OCI-LY1 (cell line): ENCODE measurements around the gene ZNF521.

Experiments used
- H2AFZ ChIP-seq: fragments of 200-600 bp; sonication (generic), shearing (Covaris generic); 2 replicates; pipeline ENCODE4 v1.6.0; 2014; ENCODE audit warnings: antibody characterized with exemption, mild to moderate bottlenecking, low read length
- H3F3A ChIP-seq: fragments of 200-600 bp; sonication (generic), shearing (Covaris generic); 2 replicates; pipeline ENCODE4 v1.6.0; 2014; ENCODE audit warnings: mild to moderate bottlenecking, antibody characterized with exemption, low read length, moderate library complexity; ENCODE audit not compliant: insufficient read depth
- H3K27ac ChIP-seq: fragments of 200-600 bp; sonication (generic); 2 replicates; pipeline ENCODE4 v1.5.1; 2014; ENCODE audit warnings: low read length, mixed run types, mild to moderate bottlenecking, low read depth; ENCODE audit not compliant: poor library complexity, severe bottlenecking
- H3K27me3 ChIP-seq: fragments of 200-600 bp; sonication (generic); 2 replicates; pipeline ENCODE4 v1.6.0; 2014; ENCODE audit warnings: antibody characterized with exemption, mild to moderate bottlenecking, low read length, moderate library complexity; ENCODE audit not compliant: insufficient read depth
- H3K36me3 ChIP-seq: fragments of 200-600 bp; sonication (generic); 2 replicates; pipeline ENCODE4 v1.6.1; 2014; ENCODE audit warnings: mild to moderate bottlenecking, antibody characterized with exemption, low read length, moderate library complexity, mixed read lengths; ENCODE audit not compliant: insufficient read depth
- H3K4me1 ChIP-seq: fragments of 200-600 bp; sonication (generic); 2 replicates; pipeline ENCODE4 v1.5.1; 2014; ENCODE audit warnings: mild to moderate bottlenecking, low read length, moderate library complexity; ENCODE audit not compliant: insufficient read depth, severe bottlenecking
- H3K4me2 ChIP-seq: fragments of 200-600 bp; sonication (generic), shearing (Covaris generic); 2 replicates; pipeline ENCODE4 v1.6.1; 2014; ENCODE audit warnings: low read length
- H3K4me3 ChIP-seq: fragments of 200-600 bp; sonication (generic); 2 replicates; pipeline ENCODE4 v1.5.1; 2014; ENCODE audit warnings: low read length, low read depth, mild to moderate bottlenecking, mixed read lengths; ENCODE audit not compliant: poor library complexity, severe bottlenecking
- H3K79me2 ChIP-seq: fragments of 200-600 bp; shearing (Covaris generic); 2 replicates; pipeline ENCODE4 v1.6.1; 2016; ENCODE audit warnings: mixed run types, low read length, mixed read lengths; ENCODE audit not compliant: insufficient read depth
- H3K9ac ChIP-seq: fragments of 200-600 bp; sonication (generic), shearing (Covaris generic); 2 replicates; pipeline ENCODE4 v1.6.1; 2014; ENCODE audit warnings: mild to moderate bottlenecking, low read length, mixed read lengths
- H3K9me2 ChIP-seq: fragments of 200-600 bp; sonication (generic), shearing (Covaris generic); 2 replicates; pipeline ENCODE4 v1.6.1; 2014; ENCODE audit warnings: low read depth, mild to moderate bottlenecking, low read length, mixed read lengths
- H3K9me3 ChIP-seq: fragments of 200-600 bp; shearing (Covaris generic); 2 replicates; pipeline ENCODE4 v1.6.1; 2014; ENCODE audit warnings: low read length, mixed read lengths
- H4K20me1 ChIP-seq: fragments of 200-600 bp; sonication (generic), shearing (Covaris generic); 2 replicates; pipeline ENCODE4 v1.6.0; 2016; ENCODE audit warnings: mild to moderate bottlenecking, low read length; ENCODE audit not compliant: insufficient read depth
- EZH2 ChIP-seq: fragments of 200-600 bp; sonication (generic), shearing (Covaris generic); IDR thresholded peaks from 2 replicates; pipeline ENCODE4 v1.8.0; 2017; ENCODE audit warnings: borderline replicate concordance, mixed run types, mild to moderate bottlenecking, antibody characterized with exemption, low read length, moderate library complexity, mixed read lengths
- TF ChIP-seq, protein P1 (sequence below): fragments of 200-600 bp; sonication (generic), shearing (Covaris generic); IDR thresholded peaks from 2 replicates; pipeline ENCODE4 v1.5.1; 2017; ENCODE audit warnings: mild to moderate bottlenecking, antibody characterized with exemption, low read length, moderate library complexity, mixed read lengths

Gene ZNF521

GRCh38 chr18:25125680-25126079, 226.3 kb downstream of the ZNF521 start:
- TF ChIP-seq, protein P1, sequence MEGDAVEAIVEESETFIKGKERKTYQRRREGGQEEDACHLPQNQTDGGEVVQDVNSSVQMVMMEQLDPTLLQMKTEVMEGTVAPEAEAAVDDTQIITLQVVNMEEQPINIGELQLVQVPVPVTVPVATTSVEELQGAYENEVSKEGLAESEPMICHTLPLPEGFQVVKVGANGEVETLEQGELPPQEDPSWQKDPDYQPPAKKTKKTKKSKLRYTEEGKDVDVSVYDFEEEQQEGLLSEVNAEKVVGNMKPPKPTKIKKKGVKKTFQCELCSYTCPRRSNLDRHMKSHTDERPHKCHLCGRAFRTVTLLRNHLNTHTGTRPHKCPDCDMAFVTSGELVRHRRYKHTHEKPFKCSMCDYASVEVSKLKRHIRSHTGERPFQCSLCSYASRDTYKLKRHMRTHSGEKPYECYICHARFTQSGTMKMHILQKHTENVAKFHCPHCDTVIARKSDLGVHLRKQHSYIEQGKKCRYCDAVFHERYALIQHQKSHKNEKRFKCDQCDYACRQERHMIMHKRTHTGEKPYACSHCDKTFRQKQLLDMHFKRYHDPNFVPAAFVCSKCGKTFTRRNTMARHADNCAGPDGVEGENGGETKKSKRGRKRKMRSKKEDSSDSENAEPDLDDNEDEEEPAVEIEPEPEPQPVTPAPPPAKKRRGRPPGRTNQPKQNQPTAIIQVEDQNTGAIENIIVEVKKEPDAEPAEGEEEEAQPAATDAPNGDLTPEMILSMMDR: no peak
- no peak for TF ChIP-seq EZH2
- no peaks in the 10 kb centered on the region for H3K27me3 ChIP-seq

GRCh38 chr18:25123438-25124232, 228.3 kb downstream of the ZNF521 start:
- H3K4me1 ChIP-seq: peaks cover 7% of the 10 kb centered on the region
- no peaks in the 10 kb centered on the region for H3K27me3 ChIP-seq
- no peak overlapping the region for H3K9ac ChIP-seq
- H3K79me2 ChIP-seq: no peaks in the 10 kb centered on the region
- no peak overlapping the region for H3K4me3 ChIP-seq
- H2AFZ ChIP-seq: no peak overlapping the region
- no peaks in the 10 kb centered on the region for H3F3A ChIP-seq
- TF ChIP-seq, protein P1: no peak
- no peak for TF ChIP-seq EZH2
- no peak overlapping the region for H3K4me2 ChIP-seq
- H4K20me1 ChIP-seq: no peaks in the 10 kb centered on the region
- no peaks in the 10 kb centered on the region for H3K9me3 ChIP-seq
- no peaks in the 10 kb centered on the region for H3K36me3 ChIP-seq
- H3K9me2 ChIP-seq: no peaks in the 10 kb centered on the region
- H3K27ac ChIP-seq: no peak overlapping the region

More at GRCh38 chr18:25125680-25126079, 226.3 kb downstream of the ZNF521 start:
- H4K20me1 ChIP-seq: no peaks in the 10 kb centered on the region
- no peak overlapping the region for H3K27ac ChIP-seq
- no peaks in the 10 kb centered on the region for H3F3A ChIP-seq
- no peaks in the 10 kb centered on the region for H3K36me3 ChIP-seq
- no peaks in the 10 kb centered on the region for H3K9me2 ChIP-seq
- H3K4me1 ChIP-seq: peaks cover 6% of the 10 kb centered on the region
- no peak overlapping the region for H3K9ac ChIP-seq
- no peaks in the 10 kb centered on the region for H3K9me3 ChIP-seq
- no peak overlapping the region for H3K4me2 ChIP-seq
- no peak overlapping the region for H2AFZ ChIP-seq
- no peak overlapping the region for H3K4me3 ChIP-seq
- H3K79me2 ChIP-seq: no peaks in the 10 kb centered on the region

DNA sequence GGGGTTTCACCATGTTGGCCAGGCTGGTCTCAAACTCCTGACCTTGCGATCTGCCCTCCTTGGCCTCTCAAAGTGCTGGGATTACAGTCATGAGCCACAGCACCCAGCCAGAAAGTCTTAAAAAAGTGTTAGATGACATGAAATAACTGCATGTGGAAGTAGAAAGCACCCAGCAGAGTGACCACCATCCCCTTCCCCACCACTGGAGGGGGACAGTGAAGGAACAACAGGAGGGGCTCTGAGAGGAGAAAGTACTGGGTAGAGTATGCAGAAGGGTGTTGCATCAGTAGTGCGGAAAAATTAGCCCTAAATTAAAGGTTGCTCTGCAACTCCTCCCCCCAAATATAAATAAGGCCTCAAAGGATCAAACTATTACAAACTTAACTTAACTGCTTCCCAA, 230.5 kb downstream of the ZNF521 start:
- peak overlapping the region; percentile 36 for H3K27ac ChIP-seq
- H3K9me2 ChIP-seq: no peaks in the 10 kb centered on the region
- no peaks in the 10 kb centered on the region for H3K27me3 ChIP-seq
- H3K79me2 ChIP-seq: no peaks in the 10 kb centered on the region
- H2AFZ ChIP-seq: no peak overlapping the region
- no peak overlapping the region for H3K4me3 ChIP-seq
- H3F3A ChIP-seq: no peaks in the 10 kb centered on the region
- H3K36me3 ChIP-seq: no peaks in the 10 kb centered on the region
- no peak overlapping the region for H3K4me2 ChIP-seq
- TF ChIP-seq, protein P1: no peak
- no peak for TF ChIP-seq EZH2
- H3K4me1 ChIP-seq: peaks cover 7% of the 10 kb centered on the region
- no peaks in the 10 kb centered on the region for H3K9me3 ChIP-seq
- no peaks in the 10 kb centered on the region for H4K20me1 ChIP-seq
- H3K9ac ChIP-seq: no peak overlapping the region
